SK-N-SH (cell line): ENCODE data around the gene CELF4. TPM values are rescaled to one million over a fixed set of nuclear protein-coding genes. Genes with fewer than 3 reads are reported as not detected.

Source experiments
- CTCF ChIA-PET: fragments of 300-600, 350-600 bp; formaldehyde crosslinking; extraction: SDS; loops from one replicate; lab custom pipeline; 2021; lab: Yijun Ruan, JAX
- POLR2A ChIA-PET: fragments of 350-600 bp; sonication (Branson Sonifier 250); formaldehyde crosslinking; extraction: SDS; loops from one replicate; lab custom pipeline; 2020; ENCODE audit warnings: antibody characterized with exemption, inconsistent platforms; lab: Yijun Ruan, JAX
- DNase-seq: peaks from one replicate; pipeline ENCODE4 v3.0.0; 2012
- H2AFZ ChIP-seq: fragments of 200-600 bp; sonication (generic); 2 replicates; pipeline ENCODE4 v1.8.1; 2016; ENCODE audit warnings: antibody characterized with exemption, mild to moderate bottlenecking, low read depth
- H3F3A ChIP-seq: fragments of 200-600 bp; sonication (generic); replicated peaks from 2 replicates; pipeline ENCODE3; 2016; ENCODE audit warnings: antibody characterized with exemption, mild to moderate bottlenecking; ENCODE audit not compliant: insufficient read depth
- H3K27ac ChIP-seq, 2 experiments: fragments of 200-500 bp in 1 of 2; fragments of 200-600 bp in 1 of 2; sonication (Bioruptor generic) in 1 of 2; sonication (generic), shearing (Covaris generic) in 1 of 2; 2 replicates each; pipeline versions ENCODE4 v1.5.1 to v1.6.1; 2014 to 2016; ENCODE audit warnings: low read depth in 2 of 2, inconsistent platforms in 1 of 2, low read length in 1 of 2, mild to moderate bottlenecking in 1 of 2, mixed read lengths in 1 of 2
- H3K27me3 ChIP-seq: fragments of 200-600 bp; sonication (generic), shearing (Covaris generic); 2 replicates; pipeline ENCODE4 v1.6.1; 2016; ENCODE audit warnings: mixed run types; ENCODE audit not compliant: insufficient read depth
- H3K36me3 ChIP-seq, 2 experiments: fragments of 200-500 bp in 1 of 2; fragments of 200-600 bp in 1 of 2; sonication (Bioruptor generic) in 1 of 2; sonication (generic) in 1 of 2; replicated peaks in 1 of 2; 2 replicates each; pipeline versions ENCODE3 to v1.5.1; 2014 to 2016; ENCODE audit warnings: low read length in 1 of 2, mild to moderate bottlenecking in 1 of 2; ENCODE audit not compliant: insufficient read depth in 2 of 2, control insufficient read depth in 1 of 2
- H3K4me1 ChIP-seq, 2 experiments: fragments of 200-500 bp in 1 of 2; fragments of 200-600 bp in 1 of 2; sonication (Bioruptor generic) in 1 of 2; sonication (generic), shearing (Covaris generic) in 1 of 2; 2 replicates each; pipeline versions ENCODE4 v1.5.1 to v1.6.1; 2014 to 2016; ENCODE audit warnings: low read depth in 1 of 2, low read length in 1 of 2, mixed run types in 1 of 2; ENCODE audit not compliant: insufficient read depth in 2 of 2, control insufficient read depth in 1 of 2
- H3K4me2 ChIP-seq: fragments of 200-600 bp; sonication (generic), shearing (Covaris generic); 2 replicates; pipeline ENCODE4 v1.6.1; 2017; ENCODE audit warnings: mixed run types
- H3K4me3 ChIP-seq, 2 experiments: fragments of 200-500 bp in 1 of 2; fragments of 200-600 bp in 1 of 2; sonication (Bioruptor generic) in 1 of 2; sonication (generic), shearing (Covaris generic) in 1 of 2; 2 replicates each; pipeline versions ENCODE4 v1.5.1 to v1.8.1; 2014 to 2016; ENCODE audit warnings: low read depth in 2 of 2, inconsistent platforms in 1 of 2, low read length in 1 of 2, mild to moderate bottlenecking in 1 of 2, mixed read lengths in 1 of 2, moderate library complexity in 1 of 2
- H3K79me2 ChIP-seq: fragments of 200-600 bp; sonication (generic); 2 replicates; pipeline ENCODE4 v1.8.1; 2017; ENCODE audit warnings: mild to moderate bottlenecking; ENCODE audit not compliant: insufficient read depth
- H3K9ac ChIP-seq: fragments of 200-600 bp; sonication (generic); 2 replicates; pipeline ENCODE4 v1.6.1; 2017; ENCODE audit warnings: mixed run types
- H3K9me2 ChIP-seq: fragments of 200-600 bp; sonication (generic); 2 replicates; pipeline ENCODE4 v1.6.1; 2017; ENCODE audit warnings: mixed run types
- H3K9me3 ChIP-seq: fragments of 200-600 bp; sonication (generic); 2 replicates; pipeline ENCODE4 v1.6.1; 2017; ENCODE audit warnings: mixed run types, mild to moderate bottlenecking, moderate library complexity
- H4K20me1 ChIP-seq: fragments of 200-600 bp; sonication (generic); 2 replicates; pipeline ENCODE4 v1.6.1; 2017; ENCODE audit warnings: mild to moderate bottlenecking, mixed run types; ENCODE audit not compliant: insufficient read depth
- EP300 ChIP-seq, 2 experiments: IDR thresholded peaks; 2 replicates each; pipeline versions ENCODE4 v1.4.0 to v1.6.1; 2012; ENCODE audit warnings: borderline replicate concordance in 1 of 2, low read depth in 1 of 2, low read length in 1 of 2
- FOSL2 ChIP-seq: IDR thresholded peaks from 2 replicates; pipeline ENCODE4 v1.4.0; 2012; ENCODE audit warnings: low read depth, mild to moderate bottlenecking, moderate library complexity, borderline replicate concordance
- FOXJ3 ChIP-seq: sonication (generic); formaldehyde crosslinking; IDR thresholded peaks from 2 replicates; pipeline ENCODE4 v1.5.1; 2020; ENCODE audit warnings: mild to moderate bottlenecking, missing genetic modification reagents
- GATA2 ChIP-seq: sonication (generic); formaldehyde crosslinking; IDR thresholded peaks from 2 replicates; pipeline ENCODE4 v1.5.0; 2020; ENCODE audit warnings: mild to moderate bottlenecking, missing genetic modification reagents
- MEF2A ChIP-seq: IDR thresholded peaks from 2 replicates; pipeline ENCODE4 v1.4.0; 2012; ENCODE audit warnings: low read depth, borderline replicate concordance
- MXI1 ChIP-seq: IDR thresholded peaks from 2 replicates; pipeline ENCODE4 v1.6.1; 2012; ENCODE audit warnings: mild to moderate bottlenecking, low read depth, low read length, improper control_type of control experiment
- NRF1 ChIP-seq: IDR thresholded peaks from 2 replicates; pipeline ENCODE4 v1.6.1; 2012; ENCODE audit warnings: low read depth, mild to moderate bottlenecking, low read length
- RCOR1 ChIP-seq: fragments of 150-350 bp; IDR thresholded peaks from 2 replicates; pipeline ENCODE4 v1.6.1; 2017; ENCODE audit warnings: antibody characterized with exemption, low read length
- SIN3A ChIP-seq: IDR thresholded peaks from 2 replicates; pipeline ENCODE4 v1.6.1; 2012; ENCODE audit warnings: low read depth, mild to moderate bottlenecking, low read length, moderate library complexity, borderline replicate concordance
- TEAD4 ChIP-seq: IDR thresholded peaks from 2 replicates; pipeline ENCODE4 v1.4.0; 2012; ENCODE audit warnings: mild to moderate bottlenecking, borderline replicate concordance; ENCODE audit not compliant: insufficient read depth
- USF2 ChIP-seq: fragments of 150-350 bp; IDR thresholded peaks from 2 replicates; pipeline ENCODE4 v1.6.1; 2017; ENCODE audit warnings: antibody characterized with exemption, low read length, low read depth, borderline replicate concordance
- WGBS: methylation state at CpG from one replicate; pipeline ENCODE4 v1.1.6; 2017; ENCODE audit warnings: low lambda C conversion rate; 5-methylcytosine and 5-hydroxymethylcytosine counted together
- polyA plus RNA-seq, 3 experiments: library from polyadenylated mRNA; depleted of rRNA; stranded (reverse); fragments of >200 nt; gene quantifications; 2 replicates each; pipeline ENCODE4 v1.2.3, GENCODE V29; 2012
- TF ChIP-seq, protein P1 (sequence below): IDR thresholded peaks from 2 replicates; pipeline ENCODE4 v1.6.1; 2012; ENCODE audit warnings: mild to moderate bottlenecking, low read depth, low read length, moderate library complexity
- TF ChIP-seq, protein P2 (sequence below): fragments of 200-600 bp; sonication (generic); IDR thresholded peaks from 2 replicates; pipeline ENCODE4 v1.6.1; 2017; ENCODE audit warnings: antibody characterized with exemption, mild to moderate bottlenecking, moderate library complexity

The CELF4 gene
- polyA plus RNA-seq, 1 of the 3 experiments (the other 2 are of a cell fraction): 0.26 TPM

DNA sequence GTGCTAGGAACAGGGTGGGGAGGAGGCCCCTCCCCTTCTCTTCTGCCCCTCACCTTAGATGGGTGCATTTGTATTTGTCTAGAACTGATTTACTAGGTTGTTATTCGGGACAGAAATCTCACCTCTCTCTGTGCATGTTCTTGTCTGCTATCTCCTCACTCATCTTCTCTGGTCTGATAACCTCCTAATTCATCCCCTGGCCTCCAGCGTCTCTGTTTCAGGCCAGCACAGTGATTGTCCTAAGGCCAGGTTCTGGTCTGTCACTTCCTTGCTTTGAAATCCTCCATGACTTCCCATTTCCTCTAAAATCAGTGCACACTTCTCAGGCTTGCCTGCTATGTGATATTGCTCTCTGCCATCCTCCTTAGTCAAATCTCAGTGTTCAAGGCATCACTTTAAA, 58.4 kb downstream of the CELF4 start:
- no peaks in the 10 kb centered on the region for H4K20me1 ChIP-seq
- H3K27ac ChIP-seq: peak overlapping the region in 1 of 2 experiments; percentile 74; a peak in 2 of 4 replicates
- no peak for DNase-seq
- no peak overlapping the region for H2AFZ ChIP-seq
- H3K4me3 ChIP-seq: no peak overlapping the region
- POLR2A ChIA-PET: no interaction called here
- no peaks in the 10 kb centered on the region for H3F3A ChIP-seq
- H3K9me2 ChIP-seq: no peaks in the 10 kb centered on the region
- peak; percentile 67; the same call in 1 of the 2 replicates for TF ChIP-seq RCOR1
- no peak for TF ChIP-seq TEAD4
- TF ChIP-seq, protein P1, sequence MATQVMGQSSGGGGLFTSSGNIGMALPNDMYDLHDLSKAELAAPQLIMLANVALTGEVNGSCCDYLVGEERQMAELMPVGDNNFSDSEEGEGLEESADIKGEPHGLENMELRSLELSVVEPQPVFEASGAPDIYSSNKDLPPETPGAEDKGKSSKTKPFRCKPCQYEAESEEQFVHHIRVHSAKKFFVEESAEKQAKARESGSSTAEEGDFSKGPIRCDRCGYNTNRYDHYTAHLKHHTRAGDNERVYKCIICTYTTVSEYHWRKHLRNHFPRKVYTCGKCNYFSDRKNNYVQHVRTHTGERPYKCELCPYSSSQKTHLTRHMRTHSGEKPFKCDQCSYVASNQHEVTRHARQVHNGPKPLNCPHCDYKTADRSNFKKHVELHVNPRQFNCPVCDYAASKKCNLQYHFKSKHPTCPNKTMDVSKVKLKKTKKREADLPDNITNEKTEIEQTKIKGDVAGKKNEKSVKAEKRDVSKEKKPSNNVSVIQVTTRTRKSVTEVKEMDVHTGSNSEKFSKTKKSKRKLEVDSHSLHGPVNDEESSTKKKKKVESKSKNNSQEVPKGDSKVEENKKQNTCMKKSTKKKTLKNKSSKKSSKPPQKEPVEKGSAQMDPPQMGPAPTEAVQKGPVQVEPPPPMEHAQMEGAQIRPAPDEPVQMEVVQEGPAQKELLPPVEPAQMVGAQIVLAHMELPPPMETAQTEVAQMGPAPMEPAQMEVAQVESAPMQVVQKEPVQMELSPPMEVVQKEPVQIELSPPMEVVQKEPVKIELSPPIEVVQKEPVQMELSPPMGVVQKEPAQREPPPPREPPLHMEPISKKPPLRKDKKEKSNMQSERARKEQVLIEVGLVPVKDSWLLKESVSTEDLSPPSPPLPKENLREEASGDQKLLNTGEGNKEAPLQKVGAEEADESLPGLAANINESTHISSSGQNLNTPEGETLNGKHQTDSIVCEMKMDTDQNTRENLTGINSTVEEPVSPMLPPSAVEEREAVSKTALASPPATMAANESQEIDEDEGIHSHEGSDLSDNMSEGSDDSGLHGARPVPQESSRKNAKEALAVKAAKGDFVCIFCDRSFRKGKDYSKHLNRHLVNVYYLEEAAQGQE: no peak
- TF ChIP-seq NRF1: no peak
- TF ChIP-seq EP300 (IDR thresholded peaks at IDR 0.05; ENCODE audit: borderline replicate concordance in 1 of 2, low read depth in 1 of 2, low read length in 1 of 2): peak in 1 of 2 experiments; percentile 71; a peak in 1 of 4 replicates
- TF ChIP-seq USF2: no peak
- no peak for TF ChIP-seq FOSL2
- no peak for TF ChIP-seq MEF2A
- TF ChIP-seq SIN3A: no peak
- peak; percentile 91 for TF ChIP-seq GATA2 (CRISPR knock-in tag)
- TF ChIP-seq MXI1: peak; percentile 34; the same call in 1 of the 2 replicates
- TF ChIP-seq, protein P2, sequence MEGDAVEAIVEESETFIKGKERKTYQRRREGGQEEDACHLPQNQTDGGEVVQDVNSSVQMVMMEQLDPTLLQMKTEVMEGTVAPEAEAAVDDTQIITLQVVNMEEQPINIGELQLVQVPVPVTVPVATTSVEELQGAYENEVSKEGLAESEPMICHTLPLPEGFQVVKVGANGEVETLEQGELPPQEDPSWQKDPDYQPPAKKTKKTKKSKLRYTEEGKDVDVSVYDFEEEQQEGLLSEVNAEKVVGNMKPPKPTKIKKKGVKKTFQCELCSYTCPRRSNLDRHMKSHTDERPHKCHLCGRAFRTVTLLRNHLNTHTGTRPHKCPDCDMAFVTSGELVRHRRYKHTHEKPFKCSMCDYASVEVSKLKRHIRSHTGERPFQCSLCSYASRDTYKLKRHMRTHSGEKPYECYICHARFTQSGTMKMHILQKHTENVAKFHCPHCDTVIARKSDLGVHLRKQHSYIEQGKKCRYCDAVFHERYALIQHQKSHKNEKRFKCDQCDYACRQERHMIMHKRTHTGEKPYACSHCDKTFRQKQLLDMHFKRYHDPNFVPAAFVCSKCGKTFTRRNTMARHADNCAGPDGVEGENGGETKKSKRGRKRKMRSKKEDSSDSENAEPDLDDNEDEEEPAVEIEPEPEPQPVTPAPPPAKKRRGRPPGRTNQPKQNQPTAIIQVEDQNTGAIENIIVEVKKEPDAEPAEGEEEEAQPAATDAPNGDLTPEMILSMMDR: no peak
- no peak for TF ChIP-seq FOXJ3 (CRISPR knock-in tag)
- CTCF ChIA-PET: interaction anchor here (0.9 to 1.6 kb wide), 4 partner anchors 24 to 62 kb away, joined by 3 to 5 read pairs (median 4); no protein-coding TSS in a partner anchor
- H3K9ac ChIP-seq: no peak overlapping the region
- H3K4me2 ChIP-seq: no peak overlapping the region
- no peaks in the 10 kb centered on the region for H3K79me2 ChIP-seq
- H3K4me1 ChIP-seq: peaks cover 0 to 61% of the 10 kb centered on the region in 2 experiments; a peak in 2 of 4 replicates
- no peaks in the 10 kb centered on the region for H3K27me3 ChIP-seq
- H3K36me3 ChIP-seq: no peaks in the 10 kb centered on the region
- WGBS: 5% methylated on average over 2 of the region's 2 CpGs
- no peaks in the 10 kb centered on the region for H3K9me3 ChIP-seq
